Fibroblast of pulmonary artery (primary cell): Measurements from ENCODE around the gene LRP1.
A peak's percentile ranks its signal among the peaks of the same experiment; 100 is the strongest.

Source experiments
- DNase-seq: peaks from one replicate; pipeline ENCODE4 v3.0.0-alpha.2; 2010; ENCODE audit warnings: low read depth
- H3K4me3 ChIP-seq: replicated peaks from 2 replicates; pipeline ENCODE4 v1.5.1; 2011; ENCODE audit warnings: low read depth, mild to moderate bottlenecking, control low read depth, low read length, moderate library complexity
- TF ChIP-seq, protein P1 (sequence below): IDR thresholded peaks from 2 replicates; pipeline ENCODE4 v1.5.1; 2011; ENCODE audit warnings: mild to moderate bottlenecking, control low read depth, low read length, inconsistent platforms; ENCODE audit errors: missing control alignments

Gene LRP1

DNA sequence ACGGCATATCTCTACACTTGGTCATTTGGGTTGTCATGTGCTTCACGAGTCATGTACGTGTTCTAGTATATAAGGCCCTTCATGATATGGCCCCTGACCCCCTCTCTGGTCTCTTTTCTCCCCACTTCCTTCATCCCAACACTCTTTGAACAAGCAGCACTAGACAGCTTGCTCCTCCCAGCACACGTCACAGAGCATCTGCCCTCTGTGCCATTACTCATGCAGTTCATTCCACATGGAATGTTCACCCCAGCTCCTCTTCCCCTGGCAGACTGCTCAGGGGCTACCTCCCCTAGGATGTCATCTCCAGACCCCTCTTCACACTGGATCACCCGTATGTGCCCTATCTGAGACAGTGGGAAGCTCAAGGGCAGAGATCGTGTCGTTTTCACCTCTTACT is 33.2 kb downstream of the LRP1 start:
- DNase-seq: no peak
- TF ChIP-seq, protein P1, sequence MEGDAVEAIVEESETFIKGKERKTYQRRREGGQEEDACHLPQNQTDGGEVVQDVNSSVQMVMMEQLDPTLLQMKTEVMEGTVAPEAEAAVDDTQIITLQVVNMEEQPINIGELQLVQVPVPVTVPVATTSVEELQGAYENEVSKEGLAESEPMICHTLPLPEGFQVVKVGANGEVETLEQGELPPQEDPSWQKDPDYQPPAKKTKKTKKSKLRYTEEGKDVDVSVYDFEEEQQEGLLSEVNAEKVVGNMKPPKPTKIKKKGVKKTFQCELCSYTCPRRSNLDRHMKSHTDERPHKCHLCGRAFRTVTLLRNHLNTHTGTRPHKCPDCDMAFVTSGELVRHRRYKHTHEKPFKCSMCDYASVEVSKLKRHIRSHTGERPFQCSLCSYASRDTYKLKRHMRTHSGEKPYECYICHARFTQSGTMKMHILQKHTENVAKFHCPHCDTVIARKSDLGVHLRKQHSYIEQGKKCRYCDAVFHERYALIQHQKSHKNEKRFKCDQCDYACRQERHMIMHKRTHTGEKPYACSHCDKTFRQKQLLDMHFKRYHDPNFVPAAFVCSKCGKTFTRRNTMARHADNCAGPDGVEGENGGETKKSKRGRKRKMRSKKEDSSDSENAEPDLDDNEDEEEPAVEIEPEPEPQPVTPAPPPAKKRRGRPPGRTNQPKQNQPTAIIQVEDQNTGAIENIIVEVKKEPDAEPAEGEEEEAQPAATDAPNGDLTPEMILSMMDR: no peak

DNA sequence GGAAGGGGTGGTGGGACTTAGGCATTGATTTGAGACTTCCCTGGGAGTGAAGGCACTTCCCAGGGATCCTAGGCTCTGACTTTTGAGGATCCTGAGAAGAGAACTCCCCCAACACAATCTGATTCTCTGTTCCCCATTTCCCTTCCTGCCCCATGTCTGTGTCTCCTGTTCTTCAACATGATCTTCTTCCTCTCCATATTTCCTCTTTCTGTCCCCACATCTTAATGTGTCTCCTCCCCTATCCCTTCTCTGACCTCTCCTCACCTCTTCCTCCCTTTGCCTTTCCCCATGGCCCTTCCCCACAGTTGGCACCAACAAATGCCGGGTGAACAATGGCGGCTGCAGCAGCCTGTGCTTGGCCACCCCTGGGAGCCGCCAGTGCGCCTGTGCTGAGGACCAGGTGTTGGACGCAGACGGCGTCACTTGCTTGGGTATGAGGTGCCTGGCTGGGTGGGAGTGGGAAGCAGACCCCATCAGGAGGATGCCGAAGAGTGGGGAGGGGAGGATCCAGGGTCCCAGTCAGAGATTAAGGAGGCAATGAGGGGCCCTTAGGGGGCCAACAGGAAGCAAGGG is 34.4 kb downstream of the LRP1 start:
- TF ChIP-seq, protein P1: no peak
- H3K4me3 ChIP-seq: no peak overlapping the region
- no peak for DNase-seq

More for the DNA sequence above, 33.2 kb downstream of the LRP1 start:
- H3K4me3 ChIP-seq: no peak overlapping the region

DNA sequence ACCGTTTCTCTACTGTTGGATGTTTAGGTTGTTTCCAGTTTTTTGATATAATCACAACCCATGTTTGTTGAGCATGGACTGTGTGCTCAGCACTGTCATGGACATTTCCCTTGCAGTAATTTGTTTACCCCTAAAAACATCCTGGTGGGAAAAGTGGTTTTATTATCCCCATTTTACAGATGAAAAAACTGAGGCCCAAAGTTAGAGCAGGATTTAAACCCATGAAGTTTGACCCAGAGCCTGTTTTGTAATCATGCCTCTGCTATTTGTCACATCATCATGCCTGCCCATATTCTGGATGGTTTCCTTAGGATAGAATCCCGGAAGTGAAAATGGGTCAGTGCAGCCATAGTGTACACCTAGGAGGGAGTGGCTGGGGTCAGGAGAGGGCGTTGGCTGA is 36.2 kb downstream of the LRP1 start:
- TF ChIP-seq, protein P1: no peak
- no peak overlapping the region for H3K4me3 ChIP-seq
- DNase-seq: no peak

DNA sequence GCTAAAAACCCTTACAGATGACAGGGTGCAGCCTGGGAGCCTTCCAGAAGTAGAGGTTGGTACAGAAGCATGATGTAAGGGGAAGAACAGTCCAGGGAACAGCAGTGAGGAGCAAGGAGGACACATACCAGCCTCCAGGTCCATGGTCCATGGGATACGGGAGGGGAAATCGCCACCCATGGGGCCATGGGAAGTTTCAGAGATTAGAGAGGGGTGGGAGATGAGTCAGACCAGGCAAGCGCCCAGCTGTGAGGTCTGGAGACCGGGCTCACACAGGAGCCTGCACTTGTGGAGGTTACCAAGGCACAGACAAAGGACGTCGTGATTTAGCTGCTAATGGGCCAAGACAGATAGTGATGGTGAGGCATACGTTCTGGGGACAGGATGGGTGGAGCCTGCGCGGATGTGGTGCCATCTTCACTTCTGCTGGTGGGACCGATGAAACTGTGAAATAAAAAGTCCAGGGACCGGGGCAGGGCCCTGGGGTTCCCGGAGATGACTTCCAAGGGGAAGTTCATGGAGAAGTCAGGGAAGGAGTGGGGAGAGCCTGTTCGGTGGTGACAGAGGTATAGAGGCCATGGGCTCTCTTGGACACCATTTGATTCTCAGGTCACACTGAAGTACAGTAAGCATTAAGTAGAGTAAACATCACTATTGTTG is 36.8 kb downstream of the LRP1 start:
- DNase-seq: peak; percentile 63
- TF ChIP-seq, protein P1: no peak
- no peak overlapping the region for H3K4me3 ChIP-seq

DNA sequence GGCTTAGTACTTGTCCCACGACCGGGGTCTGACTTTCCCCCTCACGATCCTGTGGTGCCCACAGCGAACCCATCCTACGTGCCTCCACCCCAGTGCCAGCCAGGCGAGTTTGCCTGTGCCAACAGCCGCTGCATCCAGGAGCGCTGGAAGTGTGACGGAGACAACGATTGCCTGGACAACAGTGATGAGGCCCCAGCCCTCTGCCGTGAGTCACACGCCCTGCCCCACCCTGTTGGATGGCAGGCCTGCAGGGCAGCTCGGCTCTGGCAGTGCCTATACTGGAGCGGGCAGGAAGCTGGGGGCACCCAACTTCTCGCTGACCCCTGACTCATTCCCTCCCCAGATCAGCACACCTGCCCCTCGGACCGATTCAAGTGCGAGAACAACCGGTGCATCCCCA is 37.5 kb downstream of the LRP1 start:
- TF ChIP-seq, protein P1: no peak
- no peak for DNase-seq
- no peak overlapping the region for H3K4me3 ChIP-seq

DNA sequence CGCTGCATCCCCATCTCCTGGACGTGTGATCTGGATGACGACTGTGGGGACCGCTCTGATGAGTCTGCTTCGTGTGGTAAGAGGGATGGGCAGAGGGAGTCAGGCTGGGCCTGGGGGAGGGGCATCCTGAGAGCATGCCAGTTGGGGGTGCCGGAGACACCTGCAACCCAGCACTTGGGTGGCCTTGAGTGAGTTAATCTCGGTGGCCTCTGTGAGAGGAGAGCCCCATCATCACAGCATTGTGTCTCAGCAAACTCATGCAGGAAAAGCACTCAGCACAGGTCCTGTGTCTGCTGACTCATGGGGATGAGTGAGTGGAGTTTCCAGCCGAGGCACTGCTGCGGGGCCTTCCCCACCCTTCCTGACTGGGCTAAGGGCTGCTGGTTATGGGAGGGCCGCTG is 38.7 kb downstream of the LRP1 start:
- H3K4me3 ChIP-seq: no peak overlapping the region
- DNase-seq: peak; percentile 62
- TF ChIP-seq, protein P1: no peak

DNA sequence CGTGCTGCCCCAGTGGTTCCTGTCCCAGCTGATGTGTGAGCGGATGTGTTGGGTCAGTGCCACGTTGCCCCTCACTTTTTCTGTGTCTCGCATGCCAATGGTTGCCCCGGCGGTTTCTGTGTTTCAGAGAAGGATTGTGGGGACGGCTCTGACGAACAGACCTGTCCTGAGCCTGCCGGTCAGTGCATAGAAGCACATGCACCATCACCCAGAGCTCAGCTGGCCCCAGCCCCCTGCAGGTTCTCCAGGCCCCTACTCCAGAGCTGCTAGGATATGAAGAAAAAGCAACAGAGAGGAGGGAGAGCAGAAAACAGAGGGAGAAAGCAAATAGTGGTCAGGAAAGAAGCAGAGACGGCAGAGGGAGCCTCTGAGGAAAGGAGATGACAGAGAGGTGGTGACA is 39.8 kb downstream of the LRP1 start:
- no peak overlapping the region for H3K4me3 ChIP-seq
- TF ChIP-seq, protein P1: no peak

More for the DNA sequence above, 39.8 kb downstream of the LRP1 start:
- no peak for DNase-seq
